Panc1 (cell line): ENCODE data around the gene FBXL5. TPM values are rescaled to one million over a fixed set of nuclear protein-coding genes. Genes with fewer than 3 reads are reported as not detected.

Experiments used
- ATAC-seq: fragments of 200-7000 bp; cut with Tn5 transposase; 2 replicates; pipeline ENCODE4 v1.9.1; 2020; ENCODE audit warnings: mild to moderate bottlenecking, moderate library complexity
- BruUV-seq: library from RNA; stranded (reverse); fragments of 400-500 nt; replicated peaks from 2 replicates; lab custom pipeline; 2021; lab: Mats Ljungman, UMichigan
- CTCF ChIA-PET: fragments of 300-600 bp; sonication (Branson Sonifier 250); formaldehyde crosslinking; loops from one replicate; lab custom pipeline; 2022; ENCODE audit warnings: antibody characterized with exemption; lab: Charles Lee
- POLR2A ChIA-PET: fragments of 300-600 bp; sonication (Branson Sonifier 250); formaldehyde crosslinking; loops from one replicate; lab custom pipeline; 2022; ENCODE audit warnings: antibody characterized with exemption; lab: Charles Lee
- DNase-seq: peaks from one replicate; pipeline ENCODE4 v3.0.0-alpha.2; 2010; ENCODE audit warnings: low read depth, low spot score
- H3K27ac ChIP-seq: 2 replicates; pipeline ENCODE4 v1.5.1; 2011; ENCODE audit warnings: mild to moderate bottlenecking, low read length, inconsistent platforms
- H3K27me3 ChIP-seq: fragments of 200-500 bp; sonication (Bioruptor generic); 2 replicates; pipeline ENCODE4 v1.6.0; 2014; ENCODE audit warnings: low read length, inconsistent platforms; ENCODE audit not compliant: control insufficient read depth, insufficient read depth
- H3K36me3 ChIP-seq: fragments of 200-500 bp; sonication (Bioruptor generic); 2 replicates; pipeline ENCODE4 v1.5.1; 2014; ENCODE audit warnings: inconsistent platforms, mild to moderate bottlenecking, low read length, moderate library complexity; ENCODE audit not compliant: control insufficient read depth, insufficient read depth
- H3K4me1 ChIP-seq: 2 replicates; pipeline ENCODE4 v1.5.1; 2011; ENCODE audit warnings: inconsistent platforms, mild to moderate bottlenecking, low read length, moderate library complexity; ENCODE audit not compliant: control insufficient read depth, insufficient read depth
- H3K4me3 ChIP-seq, 2 experiments: 2 replicates each; pipeline ENCODE4 v1.5.1; 2011 to 2012; ENCODE audit warnings: low read depth in 2 of 2, low read length in 2 of 2, mild to moderate bottlenecking in 2 of 2, inconsistent platforms in 1 of 2, moderate library complexity in 1 of 2
- H3K9me3 ChIP-seq: fragments of 200-500 bp; sonication (Bioruptor generic); 2 replicates; pipeline ENCODE4 v1.5.1; 2014; ENCODE audit warnings: low read depth, mild to moderate bottlenecking, inconsistent platforms, low read length, moderate library complexity; ENCODE audit not compliant: control insufficient read depth, insufficient read depth
- CTCF ChIP-seq: fragments of 450-650 bp; IDR thresholded peaks from 2 replicates; pipeline ENCODE4 v1.5.1; 2017; ENCODE audit warnings: mild to moderate bottlenecking
- POLR2AphosphoS5 ChIP-seq: IDR thresholded peaks from 2 replicates; pipeline ENCODE4 v1.6.1; 2012; ENCODE audit warnings: mild to moderate bottlenecking, low read depth, low read length, moderate library complexity
- REST ChIP-seq, 2 experiments: IDR thresholded peaks; 2 replicates each; pipeline ENCODE4 v1.6.1; 2011 to 2012; ENCODE audit warnings: low read depth in 2 of 2, control low read depth in 1 of 2, low read length in 1 of 2, mild to moderate bottlenecking in 1 of 2, moderate library complexity in 1 of 2; ENCODE audit not compliant: insufficient read depth in 1 of 2
- SIN3A ChIP-seq: IDR thresholded peaks from 2 replicates; pipeline ENCODE4 v1.6.1; 2012; ENCODE audit warnings: low read depth, mild to moderate bottlenecking, low read length, moderate library complexity, borderline replicate concordance; ENCODE audit not compliant: insufficient read depth
- TCF7L2 ChIP-seq: IDR thresholded peaks from 2 replicates; pipeline ENCODE4 v1.6.1; 2011; ENCODE audit warnings: mild to moderate bottlenecking, low read depth, low read length, inconsistent platforms
- in situ Hi-C: cut with HindIII; loops from 2 replicates; pipeline ENCODE4 v1.10.0; 2016; ENCODE audit warnings: low sequenced_read_pairs, low pct_unique_long_range_greater_than_20kb
- intact Hi-C: fragments of 100-400 bp; cut with micrococcal nuclease; formaldehyde crosslinking; loops from one replicate; pipeline ENCODE4 v1.10.0; 2022; ENCODE audit not compliant: unreplicated experiment
- total RNA-seq: library from RNA; stranded (reverse); gene quantifications from one replicate; pipeline ENCODE4 v1.2.1, GENCODE V29; 2021; ENCODE audit not compliant: unreplicated experiment

The FBXL5 gene
- total RNA-seq, 1 experiment from 2014 or later, result 20.2 TPM

GRCh38 chr4:15568821-15569220 lies 86.3 kb downstream of the FBXL5 start:
- CTCF ChIA-PET, result no interaction called here
- POLR2A ChIA-PET, result no interaction called here
- BruUV-seq, result no TSS peak

GRCh38 chr4:15563871-15564270 lies 91.3 kb downstream of the FBXL5 start:
- in situ Hi-C loops, result no loop called here
- ATAC-seq (no peak), DNase-seq (no peak)
- no peaks in the 10 kb centered on the region for H3K27me3 ChIP-seq
- no peak for TF ChIP-seq CTCF
- peak in 1 of 2 experiments; percentile 63; a peak in 1 of 4 replicates for TF ChIP-seq REST (IDR thresholded peaks at IDR 0.05; ENCODE audit: insufficient read depth in 1 of 2, low read depth in 2 of 2, low read length in 1 of 2)
- no peak for TF ChIP-seq SIN3A
- no peak for TF ChIP-seq POLR2AphosphoS5
- no peak for TF ChIP-seq TCF7L2
- ChIA-PET CTCF (no interaction called here), POLR2A (no interaction called here)
- no peaks in the 10 kb centered on the region for H3K4me1 ChIP-seq
- no peak overlapping the region for H3K4me3 ChIP-seq
- H3K9me3 ChIP-seq, result no peaks in the 10 kb centered on the region
- no peak overlapping the region for H3K27ac ChIP-seq
- no peaks in the 10 kb centered on the region for H3K36me3 ChIP-seq
- BruUV-seq, result no TSS peak
- intact Hi-C loops, result no loop called here

More at GRCh38 chr4:15568821-15569220, 86.3 kb downstream of the FBXL5 start:
- Histone ChIP-seq H3K4me1 (no peaks in the 10 kb centered on the region), H3K27ac (no peak overlapping the region), H3K9me3 (no peaks in the 10 kb centered on the region), H3K4me3 (no peak overlapping the region), H3K36me3 (no peaks in the 10 kb centered on the region), H3K27me3 (no peaks in the 10 kb centered on the region)
- in situ Hi-C loops, result no loop called here
- intact Hi-C loops, result no loop called here
- no peak for TF ChIP-seq POLR2AphosphoS5
- TF ChIP-seq TCF7L2, result no peak
- no peak for TF ChIP-seq SIN3A
- no peak for TF ChIP-seq CTCF
- DNase-seq, result no peak
- ATAC-seq, result no peak
